ENCODE data around the gene CFAP45.

CFAP45 gene

GRCh38 chr1:159877695-159878444, 22.1 kb downstream of the CFAP45 start:
- DNase-seq (ENCODE audit: low spot score), result no peak

GRCh38 chr1:159873530-159874143, 26.3 kb downstream of the CFAP45 start:
- no peak for DNase-seq (ENCODE audit: low spot score)

- DNase-seq (ENCODE audit: low spot score), result no peak
These were observed 27.1 kb downstream of the CFAP45 start for GRCh38 chr1:159872891-159873290.

GRCh38 chr1:159870704-159871103, 29.3 kb downstream of the CFAP45 start:
- no peak for DNase-seq (ENCODE audit: low spot score)

GRCh38 chr1:159869607-159870006, 30.4 kb downstream of the CFAP45 start:
- DNase-seq (ENCODE audit: low spot score), result no peak

- DNase-seq (ENCODE audit: low spot score), result peak; percentile 44
These were observed 30.8 kb downstream of the CFAP45 start for GRCh38 chr1:159869173-159869572.

GRCh38 chr1:159868766-159869165, 31.2 kb downstream of the CFAP45 start:
- no peak for DNase-seq (ENCODE audit: low spot score)

- DNase-seq (ENCODE audit: low spot score), result no peak
These were observed 32.3 kb downstream of the CFAP45 start for GRCh38 chr1:159867664-159868026.

GRCh38 chr1:159866905-159867663, 32.9 kb downstream of the CFAP45 start:
- no peak for DNase-seq (ENCODE audit: low spot score)

- no peak for DNase-seq (ENCODE audit: low spot score)
These were observed 33.9 kb downstream of the CFAP45 start for GRCh38 chr1:159866066-159866465.

GRCh38 chr1:159864262-159864661, 35.7 kb downstream of the CFAP45 start:
- no peak for DNase-seq (ENCODE audit: low spot score)

GRCh38 chr1:159862557-159862956, 37.4 kb downstream of the CFAP45 start, which contains the start of gene VSIG8:
Gene VSIG8 (minus strand): TSS chr1:159862657. CDS start chr1:159862521, 136 bp downstream.
- no peak for DNase-seq (ENCODE audit: low spot score)

GRCh38 chr1:159862031-159862430, 37.9 kb downstream of the CFAP45 start:
- DNase-seq (ENCODE audit: low spot score), result no peak

GRCh38 chr1:159861218-159861617, 38.7 kb downstream of the CFAP45 start:
- no peak for DNase-seq (ENCODE audit: low spot score)

GRCh38 chr1:159860456-159860855, 39.5 kb downstream of the CFAP45 start:
- DNase-seq (ENCODE audit: low spot score), result no peak

GRCh38 chr1:159859767-159860322, 40.1 kb downstream of the CFAP45 start:
- DNase-seq (ENCODE audit: low spot score), result no peak

GRCh38 chr1:159857889-159858288, 42.1 kb downstream of the CFAP45 start:
- DNase-seq (ENCODE audit: low spot score), result no peak

GRCh38 chr1:159856576-159856975, 43.4 kb downstream of the CFAP45 start:
- no peak for DNase-seq (ENCODE audit: low spot score)

GRCh38 chr1:159855709-159856108, 44.3 kb downstream of the CFAP45 start:
- no peak for DNase-seq (ENCODE audit: low spot score)

- DNase-seq (ENCODE audit: low spot score), result peak; percentile 76
These were observed 45.2 kb downstream of the CFAP45 start for GRCh38 chr1:159854693-159855192.

- peak; percentile 31 for DNase-seq (ENCODE audit: low spot score)
These were observed 45.8 kb downstream of the CFAP45 start for GRCh38 chr1:159854116-159854692.
